HEK293T (cell line): ENCODE measurements around the gene SENP5.
"Not testable (repeated sequence)": the region's sequence is repeated elsewhere in the genome, so short reads cannot be mapped to it uniquely, and the experiment has no call there.

Experiments
- CTCF ChIA-PET: fragments of 350-600 bp; formaldehyde crosslinking; extraction: SDS; loops from one replicate; lab custom pipeline; 2021; ENCODE audit warnings: antibody characterized with exemption, inconsistent platforms; lab: Yijun Ruan, JAX
- POLR2A ChIA-PET: fragments of 350-600 bp; formaldehyde crosslinking; extraction: SDS; loops from one replicate; lab custom pipeline; 2020; ENCODE audit warnings: antibody characterized with exemption, inconsistent platforms; lab: Yijun Ruan, JAX
- DNase-seq: peaks from one replicate; pipeline ENCODE4 v3.0.0; 2012; ENCODE audit warnings: mixed read lengths; ENCODE audit errors: extremely low spot score
- ARNT ChIP-seq: fragments of 450-650 bp; IDR thresholded peaks from 2 replicates; pipeline ENCODE4 v1.6.1; 2017; ENCODE audit warnings: mild to moderate bottlenecking
- BHLHE40 ChIP-seq: fragments of 450-650 bp; IDR thresholded peaks from 2 replicates; pipeline ENCODE4 v1.6.1; 2016; ENCODE audit warnings: mild to moderate bottlenecking, moderate library complexity, borderline replicate concordance
- CTBP1 ChIP-seq: fragments of 450-650 bp; IDR thresholded peaks from 2 replicates; pipeline ENCODE4 v1.6.1; 2016; ENCODE audit warnings: borderline replicate concordance
- ELF4 ChIP-seq: fragments of 450-650 bp; IDR thresholded peaks from 2 replicates; pipeline ENCODE4 v1.6.1; 2017; ENCODE audit warnings: antibody characterized with exemption
- FOXA1 ChIP-seq: fragments of 450-650 bp; IDR thresholded peaks from 2 replicates; pipeline ENCODE4 v1.6.1; 2016; ENCODE audit warnings: mild to moderate bottlenecking
- FOXK2 ChIP-seq: fragments of 450-650 bp; IDR thresholded peaks from 2 replicates; pipeline ENCODE4 v1.6.1; 2016; ENCODE audit warnings: mild to moderate bottlenecking
- FOXM1 ChIP-seq: fragments of 450-650 bp; IDR thresholded peaks from 2 replicates; pipeline ENCODE4 v1.6.1; 2017; ENCODE audit warnings: mild to moderate bottlenecking, borderline replicate concordance
- HDGF ChIP-seq: fragments of 450-650 bp; IDR thresholded peaks from 2 replicates; pipeline ENCODE4 v1.6.1; 2017; ENCODE audit warnings: antibody characterized with exemption, borderline replicate concordance
- L3MBTL2 ChIP-seq: fragments of 450-650 bp; conservative IDR thresholded peaks from 2 replicates; pipeline ENCODE4 v1.6.1; 2016; ENCODE audit warnings: mild to moderate bottlenecking
- LEF1 ChIP-seq: fragments of 450-650 bp; IDR thresholded peaks from 2 replicates; pipeline ENCODE4 v1.6.1; 2017; ENCODE audit warnings: mild to moderate bottlenecking, borderline replicate concordance
- NFRKB ChIP-seq: fragments of 450-650 bp; IDR thresholded peaks from 2 replicates; pipeline ENCODE4 v1.6.1; 2016; ENCODE audit warnings: mild to moderate bottlenecking, moderate library complexity
- PKNOX1 ChIP-seq: fragments of 450-650 bp; IDR thresholded peaks from 2 replicates; pipeline ENCODE4 v1.6.1; 2016
- SP1 ChIP-seq: fragments of 450-650 bp; IDR thresholded peaks from 2 replicates; pipeline ENCODE4 v1.6.1; 2017
- SUZ12 ChIP-seq: fragments of 450-650 bp; IDR thresholded peaks from 2 replicates; pipeline ENCODE4 v1.6.1; 2016; ENCODE audit warnings: mild to moderate bottlenecking
- TARDBP ChIP-seq: fragments of 450-650 bp; IDR thresholded peaks from 2 replicates; pipeline ENCODE4 v1.6.1; 2016
- ZNF384 ChIP-seq: fragments of 450-650 bp; IDR thresholded peaks from 2 replicates; pipeline ENCODE4 v1.6.1; 2016

Gene SENP5

GRCh38 chr3:196867155-196867506, 589 bp upstream of the SENP5 start:
- DNase-seq: no peak
- ChIA-PET POLR2A (interaction anchor here (0.7 to 1.6 kb wide), 6 partner anchors 9 to 227 kb away, joined by 3 to 8 read pairs (median 3); partner anchors contain the start of gene NCBP2), CTCF (no interaction called here)
- no peak for TF ChIP-seq ELF4
- TF ChIP-seq L3MBTL2: no peak
- TF ChIP-seq CTBP1: no peak
- no peak for TF ChIP-seq PKNOX1
- no peak for TF ChIP-seq ZNF384
- no peak for TF ChIP-seq FOXK2
- no peak for TF ChIP-seq LEF1
- TF ChIP-seq TARDBP: no peak
- no peak for TF ChIP-seq FOXA1

DNA sequence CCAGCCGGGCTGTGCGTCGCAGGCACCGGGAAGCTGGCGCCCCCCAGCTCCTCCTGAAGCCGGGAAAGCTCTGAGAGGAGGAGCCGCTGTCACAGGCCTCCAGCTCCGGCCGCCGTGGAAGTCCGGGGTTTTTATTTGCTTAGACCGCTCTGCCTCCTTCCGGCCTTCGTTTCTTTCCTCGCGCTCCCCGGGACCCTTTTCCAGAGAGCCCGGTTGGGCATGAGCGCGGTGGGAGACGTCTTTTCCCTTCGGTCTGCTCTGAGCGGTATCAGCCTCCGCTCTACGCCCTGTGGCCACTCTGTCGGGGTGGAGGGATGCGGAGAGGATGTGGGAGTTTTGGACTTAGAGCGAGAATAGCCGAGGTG, 559 bp downstream of the SENP5 start:
- DNase-seq: peak; percentile 29
- ChIA-PET POLR2A (interaction anchor here (0.8 to 1.6 kb wide), 7 partner anchors 10 to 228 kb away, joined by 3 to 8 read pairs (median 3); partner anchors contain the start of gene NCBP2), CTCF (interaction anchor here (0.9 kb wide), 1 partner anchor 14 kb away, joined by 8 read pairs; no protein-coding TSS in a partner anchor)
- TF ChIP-seq TARDBP: no peak
- TF ChIP-seq FOXA1: no peak
- no peak for TF ChIP-seq SUZ12
- no peak for TF ChIP-seq FOXM1
- no peak for TF ChIP-seq PKNOX1
- no peak for TF ChIP-seq HDGF
- no peak for TF ChIP-seq SP1
- TF ChIP-seq FOXK2: no peak
- TF ChIP-seq ZNF384: no peak
- no peak for TF ChIP-seq NFRKB
- no peak for TF ChIP-seq ELF4
- TF ChIP-seq ARNT: no peak
- no peak for TF ChIP-seq LEF1
- no peak for TF ChIP-seq L3MBTL2

GRCh38 chr3:196872316-196872715, 4.6 kb downstream of the SENP5 start:
- no peak for DNase-seq
- ChIA-PET POLR2A (no interaction called here), CTCF (no interaction called here)
- TF ChIP-seq L3MBTL2 (no peak), CTBP1 (no peak), TARDBP (no peak), FOXA1 (no peak), FOXK2 (no peak), ELF4 (no peak), LEF1 (no peak), ARNT (no peak), ZNF384 (no peak), SP1 (no peak), FOXM1 (no peak), BHLHE40 (no peak), PKNOX1 (no peak), NFRKB (no peak), SUZ12 (no peak)

DNA sequence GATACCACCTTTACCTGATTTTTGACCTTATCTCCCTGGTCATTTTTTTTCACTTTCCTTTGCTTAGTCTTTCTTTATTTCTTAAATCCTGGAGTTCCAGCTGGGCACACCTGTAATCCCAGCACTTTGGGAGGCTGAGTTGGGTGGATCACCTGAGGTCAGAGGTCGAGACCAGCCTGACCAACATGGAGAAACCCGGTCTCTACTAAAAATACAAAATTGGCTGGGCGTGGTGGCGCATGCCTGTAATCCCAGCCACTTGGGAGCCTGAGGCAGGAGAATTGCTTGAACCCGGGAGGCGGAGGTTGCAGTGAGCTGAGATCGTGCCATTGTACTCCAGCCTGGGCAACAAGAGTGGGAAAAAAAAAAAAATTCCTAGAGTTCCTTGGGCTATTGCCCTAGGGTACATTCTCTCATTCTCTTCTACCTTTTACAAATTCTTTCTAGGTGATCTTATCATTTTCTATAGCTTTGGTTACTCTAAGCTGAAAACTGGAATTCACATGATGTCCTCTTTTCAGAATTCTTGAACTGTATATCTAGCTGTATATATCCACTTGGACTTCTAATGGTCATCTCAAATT, 6.9 kb downstream of the SENP5 start:
- DNase-seq, CTCF ChIA-PET, POLR2A ChIA-PET: not testable (repeated sequence)

- CTCF ChIA-PET: no interaction called here
- POLR2A ChIA-PET: no interaction called here
Measured at GRCh38 chr3:196875258-196875657, 7.5 kb downstream of the SENP5 start.

GRCh38 chr3:196883361-196883760, 15.6 kb downstream of the SENP5 start:
- ChIA-PET POLR2A (no interaction called here), CTCF (no interaction called here)
- no peak for DNase-seq
- no peak for TF ChIP-seq TARDBP
- no peak for TF ChIP-seq ELF4
- TF ChIP-seq HDGF: no peak
- no peak for TF ChIP-seq NFRKB
- no peak for TF ChIP-seq L3MBTL2
- TF ChIP-seq FOXA1: no peak
- no peak for TF ChIP-seq BHLHE40
- TF ChIP-seq ZNF384: no peak
- no peak for TF ChIP-seq ARNT
- TF ChIP-seq FOXK2: no peak
- TF ChIP-seq LEF1: no peak
- TF ChIP-seq SUZ12: no peak
- no peak for TF ChIP-seq FOXM1
- TF ChIP-seq CTBP1: no peak

More at GRCh38 chr3:196875258-196875657, 7.5 kb downstream of the SENP5 start:
- TF ChIP-seq L3MBTL2: no peak
- TF ChIP-seq ELF4: no peak
- no peak for TF ChIP-seq ARNT
- TF ChIP-seq SUZ12: no peak
- TF ChIP-seq ZNF384: no peak
- TF ChIP-seq NFRKB: no peak
- no peak for TF ChIP-seq PKNOX1
- DNase-seq: no peak
